GM18511 (cell line): ENCODE results near the gene SFXN5.

Experiments
- ATAC-seq: cut with Tn5 transposase; IDR thresholded peaks from one replicate; pipeline ENCODE4 v1.9.1; 2021; ENCODE audit warnings: mild to moderate bottlenecking, moderate library complexity; ENCODE audit not compliant: unreplicated experiment

SFXN5 gene

GRCh38 chr2:72995430-72996116, 75.9 kb downstream of the SFXN5 start:
- no peak for ATAC-seq

- ATAC-seq: no peak
Measured at GRCh38 chr2:72994991-72995380, 76.5 kb downstream of the SFXN5 start.

- no peak for ATAC-seq
Measured at GRCh38 chr2:72994282-72994990, 77.1 kb downstream of the SFXN5 start.

GRCh38 chr2:72993933-72994280, 77.6 kb downstream of the SFXN5 start:
- ATAC-seq: no peak

GRCh38 chr2:72993147-72993932, 78.2 kb downstream of the SFXN5 start:
- ATAC-seq: peak; percentile 75

GRCh38 chr2:72992734-72993102, 78.8 kb downstream of the SFXN5 start:
- ATAC-seq: no peak

- no peak for ATAC-seq
Measured at GRCh38 chr2:72991980-72992733, 79.4 kb downstream of the SFXN5 start.

- ATAC-seq: no peak
Measured at GRCh38 chr2:72991439-72991725, 80.1 kb downstream of the SFXN5 start.

GRCh38 chr2:72990695-72991438, 80.6 kb downstream of the SFXN5 start:
- ATAC-seq: no peak

GRCh38 chr2:72989770-72990556, 81.5 kb downstream of the SFXN5 start:
- no peak for ATAC-seq

- ATAC-seq: no peak
Measured at GRCh38 chr2:72988726-72989273, 82.7 kb downstream of the SFXN5 start.

GRCh38 chr2:72988041-72988440, 83.5 kb downstream of the SFXN5 start:
- no peak for ATAC-seq

GRCh38 chr2:72985891-72986683, 85.4 kb downstream of the SFXN5 start:
- no peak for ATAC-seq

- no peak for ATAC-seq
Measured at GRCh38 chr2:72985136-72985535, 86.4 kb downstream of the SFXN5 start.

GRCh38 chr2:72984172-72984671, 87.3 kb downstream of the SFXN5 start:
- ATAC-seq: no peak

- ATAC-seq: no peak
Measured at GRCh38 chr2:72983500-72984161, 87.9 kb downstream of the SFXN5 start.

GRCh38 chr2:72982781-72983499, 88.6 kb downstream of the SFXN5 start:
- ATAC-seq: no peak

GRCh38 chr2:72982219-72982618, 89.3 kb downstream of the SFXN5 start:
- no peak for ATAC-seq
